A549 (cell line): ENCODE data around the gene ARHGAP10. TPM values are rescaled to one million over a fixed set of nuclear protein-coding genes. Genes with fewer than 3 reads are reported as not detected.

ENCODE experiments used
- ATAC-seq, 2 experiments: fragments of 200-7000 bp in 1 of 2; fragments of >200 bp in 1 of 2; cut with Nextera tagmentation in 1 of 2; cut with Tn5 transposase in 1 of 2; 3 replicates each; pipeline versions ENCODE4 v1.8.0 to v1.9.1; 2018 to 2020; ENCODE audit warnings: mild to moderate bottlenecking in 1 of 2, moderate library complexity in 1 of 2
- CTCF ChIA-PET: fragments of 300-600 bp; sonication (Branson Sonifier 250); formaldehyde crosslinking; extraction: SDS; loops from one replicate; lab custom pipeline; 2021; ENCODE audit warnings: antibody characterized with exemption, inconsistent platforms; lab: Yijun Ruan, JAX
- POLR2A ChIA-PET: fragments of 350-600 bp; formaldehyde crosslinking; extraction: SDS; loops from one replicate; lab custom pipeline; 2021; ENCODE audit warnings: antibody characterized with exemption, inconsistent platforms; lab: Yijun Ruan, JAX
- DNase-seq, 2 experiments: peaks; one replicate each; pipeline versions ENCODE4 v3.0.0 to v3.0.0-alpha.2; 2011 to 2016; ENCODE audit warnings: low read depth in 1 of 2, low spot score in 1 of 2
- FAIRE-seq: peaks from 2 replicates; lab custom pipeline; 2011; peaks lifted over from hg19 to GRCh38; lab: Jason Lieb, UNC
- H3K27ac ChIP-seq, 2 experiments: fragments of >200 bp; sonication (Bioruptor Twin); formaldehyde crosslinking; 3 replicates each; pipeline ENCODE4 v1.5.1; 2016 to 2017
- H3K4me1 ChIP-seq: fragments of >200 bp; sonication (Bioruptor Twin); formaldehyde crosslinking; 3 replicates; pipeline ENCODE4 v1.6.1; 2016
- H3K4me2 ChIP-seq: fragments of >200 bp; sonication (Bioruptor Twin); formaldehyde crosslinking; 3 replicates; pipeline ENCODE4 v1.6.1; 2016
- H3K4me3 ChIP-seq: fragments of >200 bp; sonication (Bioruptor Twin); formaldehyde crosslinking; 3 replicates; pipeline ENCODE4 v1.5.1; 2016
- H3K9me3 ChIP-seq: fragments of >200 bp; sonication (Bioruptor Twin); formaldehyde crosslinking; 3 replicates; pipeline ENCODE4 v1.6.1; 2016
- BHLHE40 ChIP-seq: IDR thresholded peaks from 2 replicates; pipeline ENCODE4 v1.6.1; 2012; ENCODE audit warnings: low read depth, low read length, inconsistent platforms
- CBX8 ChIP-seq: fragments of 200-600 bp; sonication (generic); IDR thresholded peaks from 2 replicates; pipeline ENCODE4 v1.6.1; 2016
- CEBPB ChIP-seq, 2 experiments: fragments of >200 bp in 1 of 2; sonication (Bioruptor Twin) in 1 of 2; formaldehyde crosslinking in 1 of 2; IDR thresholded peaks; 2 replicates each; pipeline ENCODE4 v1.6.1; 2012 to 2016
- EP300 ChIP-seq, 2 experiments: fragments of >200 bp; sonication (Bioruptor Twin); formaldehyde crosslinking; IDR thresholded peaks; 2 replicates in 1 of 2; 3 replicates in 1 of 2; pipeline ENCODE4 v1.6.1; 2016 to 2017
- FOSB ChIP-seq: fragments of 250-450 bp; sonication (Bioruptor Pico); IDR thresholded peaks from 2 replicates; pipeline ENCODE4 v1.5.0; 2020; ENCODE audit warnings: mild to moderate bottlenecking, moderate library complexity
- FOSL2 ChIP-seq, 2 experiments: fragments of 450-650 bp in 1 of 2; fragments of >200 bp in 1 of 2; sonication (Bioruptor Twin) in 1 of 2; formaldehyde crosslinking; IDR thresholded peaks; 2 replicates each; pipeline versions ENCODE4 v1.5.0 to v1.6.1; 2016 to 2020; ENCODE audit warnings: mild to moderate bottlenecking in 1 of 2, moderate library complexity in 1 of 2
- HMGXB4 ChIP-seq: fragments of 250-450 bp; sonication (Bioruptor Pico); IDR thresholded peaks from 2 replicates; pipeline ENCODE4 v1.5.0; 2021; ENCODE audit warnings: mild to moderate bottlenecking, moderate library complexity, borderline replicate concordance
- HOXA7 ChIP-seq: fragments of 250-450 bp; sonication (Bioruptor Pico); IDR thresholded peaks from 2 replicates; pipeline ENCODE4 v1.5.0; 2020; ENCODE audit warnings: mild to moderate bottlenecking, moderate library complexity
- HOXB13 ChIP-seq: fragments of 250-450 bp; sonication (Bioruptor Pico); IDR thresholded peaks from 2 replicates; pipeline ENCODE4 v1.5.0; 2020; ENCODE audit warnings: low read depth, mild to moderate bottlenecking, moderate library complexity
- JUN ChIP-seq, 2 experiments: fragments of >200 bp; sonication (Bioruptor Twin); formaldehyde crosslinking; IDR thresholded peaks; 2 replicates in 1 of 2; 3 replicates in 1 of 2; pipeline ENCODE4 v1.6.1; 2016 to 2017
- KDM1A ChIP-seq: fragments of 200-600 bp; sonication (generic); IDR thresholded peaks from 2 replicates; pipeline ENCODE4 v1.6.1; 2016; ENCODE audit warnings: low read depth, mild to moderate bottlenecking
- KDM5A ChIP-seq: fragments of 200-600 bp; sonication (generic); IDR thresholded peaks from 2 replicates; pipeline ENCODE4 v1.6.1; 2016; ENCODE audit warnings: antibody characterized with exemption, mild to moderate bottlenecking
- MYC ChIP-seq: IDR thresholded peaks from 2 replicates; pipeline ENCODE4 v1.6.1; 2012; ENCODE audit warnings: mild to moderate bottlenecking, inconsistent platforms, low read length, improper control_type of control experiment, borderline replicate concordance
- NFE2L2 ChIP-seq: fragments of 150-350 bp; conservative IDR thresholded peaks from 2 replicates; pipeline ENCODE4 v1.6.1; 2014; ENCODE audit warnings: low read length
- NPAS2 ChIP-seq: fragments of 250-450 bp; sonication (Bioruptor Pico); IDR thresholded peaks from 2 replicates; pipeline ENCODE4 v1.8.0; 2022; ENCODE audit warnings: mild to moderate bottlenecking, moderate library complexity, borderline replicate concordance
- POLR2A ChIP-seq: IDR thresholded peaks from 2 replicates; pipeline ENCODE4 v1.6.1; 2012; ENCODE audit warnings: mild to moderate bottlenecking, low read length
- POLR2AphosphoS2 ChIP-seq: conservative IDR thresholded peaks from 2 replicates; pipeline ENCODE4 v1.6.1; 2012; ENCODE audit warnings: low read length, improper control_type of control experiment, inconsistent platforms
- RAD21 ChIP-seq, 2 experiments: fragments of >200 bp in 1 of 2; sonication (Bioruptor Twin) in 1 of 2; formaldehyde crosslinking in 1 of 2; IDR thresholded peaks in 1 of 2; conservative IDR thresholded peaks in 1 of 2; 2 replicates in 1 of 2; 3 replicates in 1 of 2; pipeline ENCODE4 v1.6.1; 2012 to 2018; ENCODE audit warnings: inconsistent platforms in 1 of 2
- RCOR1 ChIP-seq: fragments of 150-350 bp; IDR thresholded peaks from 2 replicates; pipeline ENCODE4 v1.6.1; 2014; ENCODE audit warnings: antibody characterized with exemption, low read length, low read depth
- REST ChIP-seq: fragments of 200-600 bp; sonication (generic); IDR thresholded peaks from 2 replicates; pipeline ENCODE4 v1.6.1; 2016; ENCODE audit warnings: antibody characterized with exemption, mild to moderate bottlenecking, moderate library complexity
- SREBF2 ChIP-seq: fragments of 450-650 bp; IDR thresholded peaks from 2 replicates; pipeline ENCODE4 v1.6.1; 2014; ENCODE audit warnings: mild to moderate bottlenecking, moderate library complexity
- TP53 ChIP-seq: fragments of 250-450 bp; sonication (Bioruptor Pico); IDR thresholded peaks from 2 replicates; pipeline ENCODE4 v1.5.0; 2021; ENCODE audit warnings: mild to moderate bottlenecking, moderate library complexity
- WGBS: methylation state at CpG from one replicate; pipeline ENCODE4 v1.1.6; 2017; ENCODE audit errors: missing lambda C conversion rate; 5-methylcytosine and 5-hydroxymethylcytosine counted together
- polyA plus RNA-seq, 4 experiments: library from polyadenylated mRNA; depleted of rRNA in 3 of 4; stranded (reverse); fragments of >200 nt; fragmentation: RNase III in 1 of 4; extraction: RNeasy Plus Mini Kit Qiagen cat#74134 plus additional on column Dnase treatment in 1 of 4; gene quantifications; 2 replicates in 3 of 4; 3 replicates in 1 of 4; pipeline ENCODE4 v1.2.3, GENCODE V29; 2011 to 2017
- TF ChIP-seq, protein P1 (sequence below): fragments of >200 bp; sonication (Bioruptor Twin); formaldehyde crosslinking; IDR thresholded peaks from 3 replicates; pipeline ENCODE4 v1.6.1; 2016
- TF ChIP-seq, protein P2 (sequence below): fragments of 450-650 bp; IDR thresholded peaks from 2 replicates; pipeline ENCODE4 v1.6.1; 2014; ENCODE audit warnings: antibody characterized with exemption

The ARHGAP10 gene
- polyA plus RNA-seq, 2 of the 4 experiments (the other 2 are of a cell fraction) = 7.0 to 7.2 TPM

DNA sequence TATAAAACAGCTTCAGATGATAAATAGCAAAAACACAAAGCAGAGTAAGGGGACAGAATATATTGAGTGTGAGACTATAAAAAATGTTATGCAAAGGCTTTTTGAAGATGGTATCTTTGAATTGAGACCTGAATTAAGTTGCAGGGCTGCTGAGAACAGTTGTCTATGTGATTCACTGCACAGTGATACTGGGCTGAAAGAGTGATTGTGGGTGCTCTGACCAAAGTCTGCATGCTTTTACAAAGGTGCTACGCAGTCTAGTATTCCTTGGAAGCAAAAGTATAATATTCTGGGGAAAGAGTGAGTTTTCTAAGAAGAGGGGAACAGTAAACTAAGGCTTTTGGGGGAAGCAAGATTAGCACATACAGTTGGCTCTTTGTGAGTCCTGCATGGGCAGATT, 234.0 kb downstream of the ARHGAP10 start:
- POLR2A ChIA-PET = no interaction called here
- H3K4me2 ChIP-seq = no peak overlapping the region
- 0 out of 3 replicates have a peak, but pooled peaks cover 4% of the 10 kb centered on the region for H3K4me1 ChIP-seq
- DNase-seq (no peak), FAIRE-seq (no peak), ATAC-seq (no peak)
- TF ChIP-seq RCOR1 = no peak
- no peak for TF ChIP-seq POLR2AphosphoS2
- TF ChIP-seq KDM5A = no peak
- TF ChIP-seq HOXB13 = no peak
- TF ChIP-seq JUN (IDR thresholded peaks at IDR 0.05) = no peak
- no peak for TF ChIP-seq KDM1A
- TF ChIP-seq MYC = no peak
- TF ChIP-seq REST = no peak
- no peak for TF ChIP-seq POLR2A
- TF ChIP-seq NFE2L2 = no peak
- TF ChIP-seq HMGXB4 (CRISPR knock-in tag) = no peak
- TF ChIP-seq SREBF2 = no peak
- TF ChIP-seq, protein P1, sequence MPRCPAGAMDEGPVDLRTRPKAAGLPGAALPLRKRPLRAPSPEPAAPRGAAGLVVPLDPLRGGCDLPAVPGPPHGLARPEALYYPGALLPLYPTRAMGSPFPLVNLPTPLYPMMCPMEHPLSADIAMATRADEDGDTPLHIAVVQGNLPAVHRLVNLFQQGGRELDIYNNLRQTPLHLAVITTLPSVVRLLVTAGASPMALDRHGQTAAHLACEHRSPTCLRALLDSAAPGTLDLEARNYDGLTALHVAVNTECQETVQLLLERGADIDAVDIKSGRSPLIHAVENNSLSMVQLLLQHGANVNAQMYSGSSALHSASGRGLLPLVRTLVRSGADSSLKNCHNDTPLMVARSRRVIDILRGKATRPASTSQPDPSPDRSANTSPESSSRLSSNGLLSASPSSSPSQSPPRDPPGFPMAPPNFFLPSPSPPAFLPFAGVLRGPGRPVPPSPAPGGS = no peak
- no peak for TF ChIP-seq HOXA7 (CRISPR knock-in tag)
- no peak for TF ChIP-seq CEBPB (IDR thresholded peaks at IDR 0.05)
- no peak for TF ChIP-seq TP53
- TF ChIP-seq NPAS2 = no peak
- TF ChIP-seq, protein P2, sequence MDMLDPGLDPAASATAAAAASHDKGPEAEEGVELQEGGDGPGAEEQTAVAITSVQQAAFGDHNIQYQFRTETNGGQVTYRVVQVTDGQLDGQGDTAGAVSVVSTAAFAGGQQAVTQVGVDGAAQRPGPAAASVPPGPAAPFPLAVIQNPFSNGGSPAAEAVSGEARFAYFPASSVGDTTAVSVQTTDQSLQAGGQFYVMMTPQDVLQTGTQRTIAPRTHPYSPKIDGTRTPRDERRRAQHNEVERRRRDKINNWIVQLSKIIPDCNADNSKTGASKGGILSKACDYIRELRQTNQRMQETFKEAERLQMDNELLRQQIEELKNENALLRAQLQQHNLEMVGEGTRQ = no peak
- no peak overlapping the region for H3K27ac ChIP-seq
- H3K9me3 ChIP-seq = no peaks in the 10 kb centered on the region
- 100% methylated on average over 1 of the region's 1 CpG for WGBS
- H3K4me3 ChIP-seq = no peak overlapping the region
- CTCF ChIA-PET = no interaction called here

DNA sequence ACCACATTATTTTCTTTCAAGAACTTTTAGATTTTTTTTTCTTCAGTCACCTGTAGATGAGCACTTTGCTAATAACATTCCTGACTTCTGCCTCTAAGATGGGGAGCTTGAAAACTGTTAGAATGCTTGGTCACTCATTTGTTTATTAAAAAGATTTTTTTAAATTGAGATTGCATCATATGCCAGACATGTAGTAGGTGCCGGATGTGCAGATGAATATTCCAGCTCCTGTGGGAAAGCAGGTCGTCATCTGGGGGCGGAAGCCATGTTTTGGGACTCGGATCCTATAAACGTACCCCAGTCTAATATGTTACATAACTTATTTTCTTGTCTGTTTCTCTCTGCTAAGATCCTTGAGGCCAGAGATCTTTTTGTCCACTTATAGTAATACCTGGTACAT, 236.8 kb downstream of the ARHGAP10 start:
- Histone ChIP-seq H3K9me3 (no peaks in the 10 kb centered on the region), H3K4me1 (0 out of 3 replicates have a peak, but pooled peaks cover 4% of the 10 kb centered on the region), H3K4me2 (no peak overlapping the region), H3K4me3 (no peak overlapping the region), H3K27ac (no peak overlapping the region)
- POLR2A ChIA-PET = no interaction called here
- WGBS = 94% methylated on average over 5 of the region's 5 CpGs
- CTCF ChIA-PET = interaction anchor here (1.4 kb wide), 1 partner anchor 102 kb away, joined by 5 read pairs; no protein-coding TSS in a partner anchor
- no peak for FAIRE-seq
- no peak for DNase-seq
- ATAC-seq = no peak
- no peak for TF ChIP-seq FOSL2 (IDR thresholded peaks at IDR 0.05)
- no peak for TF ChIP-seq FOSL2 (CRISPR knock-in tag; IDR thresholded peaks at IDR 0.05)
- TF ChIP-seq EP300 (IDR thresholded peaks at IDR 0.05) = no peak
- no peak for TF ChIP-seq HMGXB4 (CRISPR knock-in tag)
- TF ChIP-seq RAD21 (conservative IDR thresholded peaks at IDR 0.05 in 1 of 2, IDR thresholded peaks at IDR 0.05 in 1 of 2) = no peak
- TF ChIP-seq REST = no peak
- TF ChIP-seq KDM1A = no peak
- no peak for TF ChIP-seq BHLHE40
- TF ChIP-seq CBX8 = no peak
- no peak for TF ChIP-seq FOSB (CRISPR knock-in tag)
